ENCODE measurements around the gene WDPCP. TPM values are rescaled to one million over a fixed set of nuclear protein-coding genes. Genes with fewer than 3 reads are reported as not detected.
A peak's percentile ranks its signal among the peaks of the same experiment; 100 is the strongest.

Gene WDPCP
- total RNA-seq (2012; rRNA removed) (7.8 and 10.2 TPM in 2 replicates), polyA plus RNA-seq (2012; rRNA removed) (2.0 and 2.2 TPM in 2 replicates), Bru-seq, nascent RNA (percentile 56 among the genes with signal in this experiment), BruChase-seq, experiment 1, labeled RNA remaining after a 6-hour chase (percentile 53 among the genes with signal in this experiment), BruChase-seq, experiment 2, labeled RNA remaining after a 2-hour chase (percentile 57 among the genes with signal in this experiment)
- 1.6 and 3.7 TPM in 2 replicates for polyA plus RNA-seq (2012; cell fraction: cytosol; rRNA removed)
- 2.0 and 6.2 TPM in 2 replicates for polyA plus RNA-seq (2012; cell fraction: nucleus; rRNA removed; ENCODE audit: low replicate concordance)
- long read RNA-seq, partial matches to known transcripts: 0 of 5 reads
- long read RNA-seq, other reads (novel, unspliced or antisense): 2 of 5 reads

- Histone ChIP-seq H2BK5ac (ENCODE audit: low read depth, low read length, poor library complexity, severe bottlenecking) (peak within 1 kb of the TSS; percentile 56), H2AK9ac (replicated peaks; ENCODE audit: low read depth, low read length, poor library complexity) (peak within 1 kb of the TSS; percentile 53), H3K4me2 (ENCODE audit: low read depth, low read length) (peak within 1 kb of the TSS; percentile 97), H3K18ac (ENCODE audit: low read depth, low read length) (peak within 1 kb of the TSS; percentile 18; the same call in 1 of the 2 replicates), H3K27me3 (ENCODE audit: control insufficient read depth, insufficient read depth, low read length) (no peaks in the 10 kb centered on the region), H3K4ac (ENCODE audit: low read depth, low read length) (peak within 1 kb of the TSS; percentile 79), H4K5ac (ENCODE audit: low read depth, low read length) (peak within 1 kb of the TSS; percentile 24), H3K27ac (ENCODE audit: insufficient read depth, low read length) (peak within 1 kb of the TSS; percentile 68), H2BK15ac (ENCODE audit: low read depth, low read length) (peak within 1 kb of the TSS; percentile 45; the same call in 1 of the 3 replicates), H3K23ac (ENCODE audit: low read depth, low read length) (peak within 1 kb of the TSS; percentile 81), H3K56ac (ENCODE audit: extremely low read depth, insufficient read depth, low read length) (peak within 1 kb of the TSS; percentile 86), H4K91ac (ENCODE audit: insufficient read depth, low read depth, low read length) (peak within 1 kb of the TSS; percentile 90), H3K9ac (ENCODE audit: low read depth, low read length) (peak within 1 kb of the TSS; percentile 82), H3K4me1 (ENCODE audit: control insufficient read depth, insufficient read depth, low read length) (peaks cover 2% of the 10 kb centered on the region; the same call in 1 of the 2 replicates), H3K4me3 (ENCODE audit: insufficient read depth, low read depth, low read length) (peak within 1 kb of the TSS; percentile 77), H4K8ac (ENCODE audit: low read depth in 2 of 2, low read length in 2 of 2) (peak within 1 kb of the TSS; percentile 3 to 97), H2BK20ac (ENCODE audit: low read depth, low read length) (peak within 1 kb of the TSS; percentile 46; the same call in 1 of the 2 replicates), H3K14ac (replicated peaks; ENCODE audit: low read depth, low read length) (peak within 1 kb of the TSS; percentile 94), H3K9me3 (ENCODE audit: control insufficient read depth, insufficient read depth, low read length) (no peaks in the 10 kb centered on the region), H2AK5ac (ENCODE audit: low read depth, low read length) (0 out of 2 replicates have a peak within 1 kb of the TSS, but pooled peaks have one; percentile 36), H2AFZ (replicated peaks; ENCODE audit: low read length, poor library complexity) (peak within 1 kb of the TSS; percentile 100), H3K9me1 (ENCODE audit: insufficient read depth, low read length) (no peaks in the 10 kb centered on the region), H2BK120ac (ENCODE audit: low read depth, low read length) (peak within 1 kb of the TSS; percentile 82), H3K36me3 (ENCODE audit: control insufficient read depth, insufficient read depth, low read length) (no peaks in the 10 kb centered on the region; the same call in 1 of the 2 replicates), H3K79me1 (ENCODE audit: low read depth in 1 of 2, low read length in 2 of 2) (peaks cover 21 to 54% of the 10 kb centered on the region in 2 experiments), H4K20me1 (ENCODE audit: insufficient read depth, low read length) (no peaks in the 10 kb centered on the region)
- in situ Hi-C loops (cut with MboI; ENCODE audit: low sequenced_read_pairs) (no loop called here), intact Hi-C loops (cut with micrococcal nuclease) (loop anchor here (2.0 to 5.0 kb wide), 2 partner anchors 272 to 299 kb away; no protein-coding TSS in a partner anchor), dilution Hi-C loops (cut with HindIII; ENCODE audit: low sequenced_read_pairs, unreplicated experiment) (no loop called here)
- peak; percentile 59; the same call in 1 of the 2 replicates for TF ChIP-seq POLR2A (IDR thresholded peaks at IDR 0.05; ENCODE audit: low read depth, low read length)
- TF ChIP-seq CEBPB (IDR thresholded peaks at IDR 0.05; ENCODE audit: low read depth, low read length): peak; percentile 97
- no peak for TF ChIP-seq CTCF (conservative IDR thresholded peaks at IDR 0.05; ENCODE audit: low read depth, low read length)
- TF ChIP-seq BHLHE40 (IDR thresholded peaks at IDR 0.05; ENCODE audit: low read depth, low read length): peak; percentile 86
- TF ChIP-seq RCOR1 (IDR thresholded peaks at IDR 0.05; ENCODE audit: insufficient replicate concordance, low read length): peak; percentile 91
- peak; percentile 77; the same call in 1 of the 2 replicates for TF ChIP-seq MAZ (IDR thresholded peaks at IDR 0.05; ENCODE audit: borderline replicate concordance, low read depth, low read length)
- no peak for TF ChIP-seq USF2 (IDR thresholded peaks at IDR 0.05; ENCODE audit: low read depth, low read length)
- TF ChIP-seq MXI1 (IDR thresholded peaks at IDR 0.05; ENCODE audit: borderline replicate concordance, low read depth, low read length): peak; percentile 93
- TF ChIP-seq FOS (IDR thresholded peaks at IDR 0.05; ENCODE audit: low read depth, low read length): 0 out of 2 replicates have a peak, but pooled peaks have one; percentile 2
- TF ChIP-seq SMC3 (IDR thresholded peaks at IDR 0.05; ENCODE audit: low read depth, low read length): no peak
- CTCF ChIA-PET: interaction anchor here (0.7 kb wide), 1 partner anchor 10 kb away, joined by 3 read pairs; no protein-coding TSS in a partner anchor
- 0% methylated on average over 10 of the region's 44 CpGs; no CpG with 5 or more reads in 1 of the 2 experiments for WGBS, 2 experiments (ENCODE audit: extremely low coverage in 2 of 2, insufficient read length in 1 of 2)
- ATAC-seq (ENCODE audit: low read depth) (peak; percentile 93), DNase-seq (peak; percentile 100)
- POLR2A ChIA-PET (ENCODE audit: unreplicated experiment): interaction anchor here (1.0 kb wide), 1 partner anchor 11 kb away, joined by 5 read pairs; no protein-coding TSS in a partner anchor
- no TSS peak for BruUV-seq (replicated peaks)
These were observed at the start of gene WDPCP, which contains the start of gene MDH1 for GRCh38 chr2:63588385-63589147. WDPCP (minus strand) TSS chr2:63588477; CDS start chr2:63588271, 206 bp downstream. MDH1 (plus strand) TSS chr2:63588963; CDS start chr2:63589044, 81 bp downstream.

Measured in IMR-90 (cell line).